ENCODE measurements around the gene CALML5.

The CALML5 gene

GRCh38 chr10:5499493-5500140, at the start of gene CALML5:
Gene CALML5 (minus strand): TSS chr10:5499570. CDS start chr10:5499438, 132 bp downstream.
- no peak for DNase-seq (ENCODE audit: low spot score)

GRCh38 chr10:5547931-5548660, 48.7 kb upstream of the CALML5 start:
- no peak for DNase-seq (ENCODE audit: low spot score)

- no peak for DNase-seq (ENCODE audit: low spot score)
These were observed 48.2 kb upstream of the CALML5 start for GRCh38 chr10:5547681-5547930.

- DNase-seq (ENCODE audit: low spot score), result no peak
These were observed 47.7 kb upstream of the CALML5 start for GRCh38 chr10:5546891-5547680.

- DNase-seq (ENCODE audit: low spot score), result peak; percentile 90
These were observed 46.7 kb upstream of the CALML5 start for GRCh38 chr10:5545778-5546710.

GRCh38 chr10:5545426-5545777, 46.0 kb upstream of the CALML5 start:
- no peak for DNase-seq (ENCODE audit: low spot score)

GRCh38 chr10:5545011-5545410, 45.6 kb upstream of the CALML5 start:
- DNase-seq (ENCODE audit: low spot score), result no peak

- DNase-seq (ENCODE audit: low spot score), result no peak
These were observed 44.9 kb upstream of the CALML5 start for GRCh38 chr10:5544216-5544805.

GRCh38 chr10:5543623-5544022, 44.3 kb upstream of the CALML5 start:
- no peak for DNase-seq (ENCODE audit: low spot score)

GRCh38 chr10:5542100-5542499, 42.7 kb upstream of the CALML5 start:
- DNase-seq (ENCODE audit: low spot score), result no peak

- DNase-seq (ENCODE audit: low spot score), result no peak
These were observed 41.5 kb upstream of the CALML5 start for GRCh38 chr10:5540891-5541290.

GRCh38 chr10:5540080-5540479, 40.7 kb upstream of the CALML5 start:
- no peak for DNase-seq (ENCODE audit: low spot score)

- no peak for DNase-seq (ENCODE audit: low spot score)
These were observed 39.7 kb upstream of the CALML5 start for GRCh38 chr10:5538892-5539651.

GRCh38 chr10:5538446-5538845, 39.1 kb upstream of the CALML5 start:
- no peak for DNase-seq (ENCODE audit: low spot score)

GRCh38 chr10:5537684-5538083, 38.3 kb upstream of the CALML5 start:
- DNase-seq (ENCODE audit: low spot score), result no peak

- DNase-seq (ENCODE audit: low spot score), result no peak
These were observed 37.2 kb upstream of the CALML5 start for GRCh38 chr10:5536486-5537081.

- peak; percentile 69 for DNase-seq (ENCODE audit: low spot score)
These were observed 35.8 kb upstream of the CALML5 start for GRCh38 chr10:5534880-5535856.

- DNase-seq (ENCODE audit: low spot score), result no peak
These were observed 34.9 kb upstream of the CALML5 start for GRCh38 chr10:5534051-5534821.

Measured in AG08396 (cell line).